GM12878 (cell line): ENCODE results near the gene NARF. TPM values are rescaled to one million over a fixed set of nuclear protein-coding genes. Genes with fewer than 3 reads are reported as not detected.

Experiments used
- ATAC-seq: fragments of 200-7000 bp; cut with Tn5 transposase; 3 replicates; pipeline ENCODE4 v1.9.1; 2020; ENCODE audit warnings: mild to moderate bottlenecking, moderate library complexity
- BruUV-seq: library from RNA; stranded (reverse); fragments of 400-500 nt; replicated peaks from 2 replicates; lab custom pipeline; 2021; lab: Mats Ljungman, UMichigan
- CTCF ChIA-PET: fragments of 300-600 bp; sonication (Branson Sonifier 250); formaldehyde crosslinking; extraction: SDS; loops from one replicate; lab custom pipeline; 2021; ENCODE audit warnings: inconsistent platforms; lab: Yijun Ruan, JAX
- POLR2A ChIA-PET: fragments of 350-600 bp; formaldehyde crosslinking; extraction: SDS; loops from one replicate; lab custom pipeline; 2021; ENCODE audit warnings: inconsistent platforms; lab: Charles Lee
- RAD21 ChIA-PET: fragments of 300-600 bp; sonication (Branson Sonifier 250); formaldehyde crosslinking; loops from one replicate; lab custom pipeline; 2023; ENCODE audit warnings: antibody characterized with exemption; ENCODE audit not compliant: unreplicated experiment; lab: Charles Lee
- SMC1A ChIA-PET: fragments of 300-600 bp; sonication (Branson Sonifier 250); formaldehyde crosslinking; loops from one replicate; lab custom pipeline; 2023; ENCODE audit not compliant: unreplicated experiment, uncharacterized antibody; lab: Charles Lee
- DNase-seq: peaks from one replicate; pipeline ENCODE4 v3.0.0-alpha.2; 2011; ENCODE audit warnings: low read depth, low spot score
- FAIRE-seq: peaks from 3 replicates; lab custom pipeline; 2011; peaks lifted over from hg19 to GRCh38; lab: Jason Lieb, UNC
- H2AFZ ChIP-seq: 2 replicates; pipeline ENCODE4 v1.6.0; 2011; ENCODE audit warnings: low read depth, low read length, control low read depth; ENCODE audit not compliant: control insufficient read depth
- H3K27ac ChIP-seq: 2 replicates; pipeline ENCODE4 v1.5.1; 2011; ENCODE audit warnings: control low read depth; ENCODE audit not compliant: control insufficient read depth, insufficient read depth
- H3K27me3 ChIP-seq, 2 experiments: replicated peaks in 1 of 2; 2 replicates each; pipeline versions ENCODE4 v1.6.0 to v1.6.1; 2011; ENCODE audit warnings: low read length in 1 of 2; ENCODE audit not compliant: control insufficient read depth in 2 of 2, insufficient read depth in 2 of 2
- H3K36me3 ChIP-seq, 2 experiments: 2 replicates each; pipeline ENCODE4 v1.5.1; 2011; ENCODE audit warnings: low read length in 1 of 2; ENCODE audit not compliant: control insufficient read depth in 2 of 2, insufficient read depth in 2 of 2
- H3K4me1 ChIP-seq: 2 replicates; pipeline ENCODE4 v1.6.1; 2011; ENCODE audit warnings: mild to moderate bottlenecking, low read length, moderate library complexity, mixed read lengths; ENCODE audit not compliant: control insufficient read depth, insufficient read depth
- H3K4me2 ChIP-seq: 2 replicates; pipeline ENCODE4 v1.6.0; 2011; ENCODE audit warnings: control low read depth; ENCODE audit not compliant: control insufficient read depth, insufficient read depth
- H3K4me3 ChIP-seq: fragments of 200-600 bp; sonication (generic); 2 replicates; pipeline ENCODE4 v1.5.1; 2016
- H3K79me2 ChIP-seq: 2 replicates; pipeline ENCODE4 v1.6.0; 2011; ENCODE audit warnings: low read length; ENCODE audit not compliant: control insufficient read depth, insufficient read depth
- H3K9ac ChIP-seq: 2 replicates; pipeline ENCODE4 v1.8.0; 2011; ENCODE audit warnings: low read length, control low read depth, mixed read lengths; ENCODE audit not compliant: control insufficient read depth, insufficient read depth
- H3K9me3 ChIP-seq: replicated peaks from 3 replicates; pipeline ENCODE4 v1.5.1; 2011; ENCODE audit warnings: mild to moderate bottlenecking, low read length; ENCODE audit not compliant: control insufficient read depth, insufficient read depth
- H4K20me1 ChIP-seq: 2 replicates; pipeline ENCODE4 v1.6.0; 2011; ENCODE audit not compliant: control insufficient read depth, insufficient read depth
- ASH2L ChIP-seq: fragments of 300-600, 200-600 bp; sonication (generic); IDR thresholded peaks from 2 replicates; pipeline ENCODE4 v1.6.1; 2017; ENCODE audit warnings: low read depth, mild to moderate bottlenecking, borderline replicate concordance
- E2F8 ChIP-seq: fragments of 450-650 bp; IDR thresholded peaks from 2 replicates; pipeline ENCODE4 v1.6.1; 2018; ENCODE audit warnings: mild to moderate bottlenecking, low read depth, moderate library complexity; ENCODE audit not compliant: partially characterized antibody
- ETV6 ChIP-seq, 2 experiments: fragments of 450-650 bp in 1 of 2; IDR thresholded peaks in 1 of 2; conservative IDR thresholded peaks in 1 of 2; 2 replicates each; pipeline ENCODE4 v1.6.1; 2014; ENCODE audit warnings: antibody characterized with exemption in 1 of 2, borderline replicate concordance in 1 of 2, low read depth in 1 of 2, mild to moderate bottlenecking in 1 of 2, moderate library complexity in 1 of 2
- EZH2 ChIP-seq: IDR thresholded peaks from 2 replicates; pipeline ENCODE4 v1.6.1; 2012; ENCODE audit warnings: low read depth, mild to moderate bottlenecking, control low read depth, inconsistent platforms, low read length, borderline replicate concordance; ENCODE audit not compliant: control insufficient read depth
- GATAD2B ChIP-seq: fragments of 450-650 bp; conservative IDR thresholded peaks from 2 replicates; pipeline ENCODE4 v1.6.1; 2017; ENCODE audit warnings: low read depth, mild to moderate bottlenecking, moderate library complexity
- IRF3 ChIP-seq: fragments of 450-650 bp; IDR thresholded peaks from 2 replicates; pipeline ENCODE4 v1.6.1; 2014; ENCODE audit warnings: mild to moderate bottlenecking
- MEF2A ChIP-seq: IDR thresholded peaks from 2 replicates; pipeline ENCODE4 v1.6.1; 2011; ENCODE audit warnings: low read depth, mild to moderate bottlenecking, low read length, moderate library complexity; ENCODE audit not compliant: insufficient read depth
- MXI1 ChIP-seq: fragments of 150-350 bp; IDR thresholded peaks from 2 replicates; pipeline ENCODE4 v1.6.1; 2011; ENCODE audit warnings: low read depth, mild to moderate bottlenecking, inconsistent platforms, low read length, improper control_type of control experiment
- NFIC ChIP-seq: IDR thresholded peaks from 2 replicates; pipeline ENCODE4 v1.6.1; 2012; ENCODE audit warnings: low read depth, mild to moderate bottlenecking, inconsistent platforms, low read length, moderate library complexity
- POU2F2 ChIP-seq: IDR thresholded peaks from 3 replicates; pipeline ENCODE4 v1.6.1; 2011; ENCODE audit warnings: low read depth, mild to moderate bottlenecking, low read length, borderline replicate concordance
- WGBS: methylation state at CpG from one replicate; pipeline ENCODE4 v1.1.6; 2016; ENCODE audit warnings: low lambda C conversion rate; ENCODE audit not compliant: insufficient replicate concordance, insufficient coverage; ENCODE audit errors: missing lambda C conversion rate; 5-methylcytosine and 5-hydroxymethylcytosine counted together
- in situ Hi-C: fragments of 300-500 bp; cut with MboI; formaldehyde crosslinking; loops from 9 replicates; pipeline ENCODE4 v1.14.3; 2018; ENCODE audit warnings: mixed read lengths
- intact Hi-C: fragments of 100-400 bp; cut with micrococcal nuclease; formaldehyde crosslinking; loops from one replicate; pipeline ENCODE4 v1.14.2; 2022; ENCODE audit not compliant: unreplicated experiment
- polyA plus RNA-seq, 11 experiments: library from polyadenylated mRNA; depleted of rRNA in 4 of 11; unstranded in 6 of 11; stranded (reverse) in 5 of 11; fragments of >200 nt; fragmentation: Nextera tagmentation in 4 of 11; fragmentation: Illumina TruSeq in 1 of 11; extraction: Ambion mirVana in 4 of 11; extraction: Trizol in 1 of 11; gene quantifications; 1 replicate in 1 of 11; 2 replicates in 10 of 11; pipeline versions ENCODE4 v1.2.1 to v1.2.3, GENCODE V29; 2011 to 2016; ENCODE audit warnings: inconsistent platforms in 2 of 11, missing spikeins in 2 of 11, low read depth in 1 of 11
- total RNA-seq, 4 experiments: library from RNA; depleted of rRNA in 3 of 4; stranded (reverse); fragments of >200 nt in 3 of 4; fragmentation: Illumina TruSeq in 1 of 4; extraction: Trizol in 1 of 4; gene quantifications; 2 replicates each; pipeline versions ENCODE4 v1.2.1 to v1.2.3, GENCODE V29; 2013 to 2021

Gene NARF
- total and polyA plus RNA-seq, 10 of the 15 experiments (the other 5 are each of a cell fraction or from before 2014, with no cell fraction given), result 16.7 to 126 (median 47.5) TPM

GRCh38 chr17:82491196-82491530 is 32.6 kb downstream of the NARF start:
- peaks cover 3 to 5% of the 10 kb centered on the region in 2 experiments; a peak in 3 of 4 replicates for H3K36me3 ChIP-seq
- ChIA-PET CTCF (interaction anchor here (1.9 kb wide), 1 partner anchor 62 kb away, joined by 10 read pairs; no protein-coding TSS in a partner anchor), SMC1A (no interaction called here)
- H3K27ac ChIP-seq, result no peak overlapping the region
- 88% methylated on average over 10 of the region's 10 CpGs for WGBS
- H3K4me2 ChIP-seq, result no peak overlapping the region
- ATAC-seq, result no peak
- no peak overlapping the region for H2AFZ ChIP-seq
- BruUV-seq, result no TSS peak
- H3K9ac ChIP-seq, result no peak overlapping the region
- no peak for FAIRE-seq
- no peak overlapping the region for H3K4me3 ChIP-seq
- no peak for TF ChIP-seq IRF3
- no peak for TF ChIP-seq MEF2A
- TF ChIP-seq EZH2, result no peak
- TF ChIP-seq GATAD2B, result no peak
- no peak for TF ChIP-seq ETV6 (conservative IDR thresholded peaks at IDR 0.05 in 1 of 2, IDR thresholded peaks at IDR 0.05 in 1 of 2; ENCODE audit: borderline replicate concordance in 1 of 2, low read depth in 1 of 2)
- TF ChIP-seq MXI1, result no peak
- TF ChIP-seq NFIC, result no peak
- no peak for TF ChIP-seq E2F8
- TF ChIP-seq ASH2L, result no peak
- TF ChIP-seq POU2F2, result no peak
- TF ChIP-seq, all 136 proteins: peak for 0
- H3K9me3 ChIP-seq, result no peaks in the 10 kb centered on the region
- H3K4me1 ChIP-seq, result peaks cover 10% of the 10 kb centered on the region
- H4K20me1 ChIP-seq, result no peaks in the 10 kb centered on the region
- no peaks in the 10 kb centered on the region for H3K79me2 ChIP-seq
- RAD21 ChIA-PET, result no interaction called here
- no peak for DNase-seq
- POLR2A ChIA-PET, result no interaction called here
- in situ Hi-C loops (no loop called here), intact Hi-C loops (loop anchor here (5.0 kb wide), 1 partner anchor 139 kb away; no protein-coding TSS in a partner anchor)
- no peaks in the 10 kb centered on the region for H3K27me3 ChIP-seq
